ENCODE measurements around the gene SEC23B. TPM values are rescaled to one million over a fixed set of nuclear protein-coding genes. Genes with fewer than 3 reads are reported as not detected.

SEC23B gene
- total and polyA plus RNA-seq, 4 donors = 12.8 to 54.3 (median 34.8) TPM

GRCh38 chr20:18588574-18588933, 80.8 kb downstream of the SEC23B start:
- H3K27ac ChIP-seq (ENCODE audit: low read depth in 1 of 2, low read length in 2 of 2) = peak overlapping the region in 1 of 2 donors; percentile 33
- H3K9ac ChIP-seq (ENCODE audit: low read depth in 1 of 2, low read length in 2 of 2) = peak overlapping the region; percentile 38 to 39
- no peak for TF ChIP-seq TAF1 (conservative IDR thresholded peaks at IDR 0.05)
- TF ChIP-seq FOXA1 (IDR thresholded peaks at IDR 0.05) = no peak
- TF ChIP-seq RXRA (IDR thresholded peaks at IDR 0.05) = no peak
- no peak for TF ChIP-seq ZBTB33 (IDR thresholded peaks at IDR 0.05)
- no peak for TF ChIP-seq MAX (IDR thresholded peaks at IDR 0.05)
- no peak for TF ChIP-seq HNF4G (IDR thresholded peaks at IDR 0.05)
- TF ChIP-seq GABPA (IDR thresholded peaks at IDR 0.05 in 1 of 2, conservative IDR thresholded peaks at IDR 0.05 in 1 of 2) = no peak
- no peak for TF ChIP-seq SP1 (IDR thresholded peaks at IDR 0.05)
- no peak for TF ChIP-seq RAD21 (IDR thresholded peaks at IDR 0.05)
- TF ChIP-seq ATF3 (IDR thresholded peaks at IDR 0.05) = no peak
- no peak for TF ChIP-seq HNF4A (conservative IDR thresholded peaks at IDR 0.05)
- no peak for TF ChIP-seq JUND (IDR thresholded peaks at IDR 0.05)
- no peak for TF ChIP-seq NR2F2 (IDR thresholded peaks at IDR 0.05)
- TF ChIP-seq YY1 (IDR thresholded peaks at IDR 0.05) = no peak
- TF ChIP-seq REST (IDR thresholded peaks at IDR 0.05) = no peak
- TF ChIP-seq FOXA2 (IDR thresholded peaks at IDR 0.05) = no peak
- TF ChIP-seq CTCF (IDR thresholded peaks at IDR 0.05; ENCODE audit: low read depth, low read length, missing input control) = no peak
- no peak for TF ChIP-seq EGR1 (IDR thresholded peaks at IDR 0.05; ENCODE audit: low read depth in 2 of 2)
- H3K4me1 ChIP-seq (ENCODE audit: control insufficient read depth in 4 of 4, insufficient read depth in 4 of 4, low read length in 3 of 4) = peaks cover 3 to 9% (median 5%) of the 10 kb centered on the region in 4 donors
- H3K27me3 ChIP-seq (ENCODE audit: control insufficient read depth in 4 of 4, insufficient read depth in 4 of 4, low read length in 3 of 4) = no peaks in the 10 kb centered on the region
- peak overlapping the region; percentile 59 to 93 (median 88) for H3K4me3 ChIP-seq (ENCODE audit: low read depth in 1 of 3, low read length in 3 of 3)
- 20% methylated on average over 18 of the region's 18 CpGs for WGBS
- H3K36me3 ChIP-seq (ENCODE audit: control insufficient read depth in 4 of 4, insufficient read depth in 3 of 4, low read depth in 1 of 4, low read length in 3 of 4) = no peaks in the 10 kb centered on the region
- no peak for DNase-seq (ENCODE audit: low spot score)
- no peaks in the 10 kb centered on the region for H3K9me3 ChIP-seq (ENCODE audit: control insufficient read depth in 4 of 4, low read length in 3 of 4)
